Measurements from ENCODE around the gene ZHX3. TPM values are rescaled to one million over a fixed set of nuclear protein-coding genes. Genes with fewer than 3 reads are reported as not detected.

The ZHX3 gene
- total and polyA plus RNA-seq, 5 experiments from 2014 or later = 3.3 to 14.4 (median 10.4) TPM

DNA sequence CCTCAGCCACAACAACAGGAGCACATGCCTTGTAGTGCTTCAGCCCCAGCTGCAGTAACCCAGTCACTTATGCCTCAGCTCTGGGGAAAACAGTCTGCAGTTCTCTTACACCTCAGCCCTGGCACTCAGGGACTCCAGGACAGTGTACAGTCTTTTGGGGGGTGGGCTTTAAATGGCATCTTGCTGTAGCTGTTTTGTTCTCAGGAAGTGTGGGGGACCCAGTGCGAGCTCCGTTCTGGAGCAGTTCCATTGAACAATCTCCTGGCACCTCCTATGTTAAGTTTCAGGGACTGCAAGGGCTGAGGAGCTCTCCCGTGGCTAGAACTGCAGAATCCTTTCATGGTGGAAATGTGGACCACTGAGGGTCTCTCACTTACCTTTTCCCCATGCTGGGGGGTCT is 125.0 kb downstream of the ZHX3 start:
- H3K4me3 Mint-ChIP-seq = no peak overlapping the region
- peak overlapping the region in 1 of 10 donors; percentile 29 for H3K27ac Mint-ChIP-seq
- H3K36me3 Mint-ChIP-seq = peaks cover 11 to 20% (median 17%) of the 10 kb centered on the region in 3 donors
- H3K4me1 Mint-ChIP-seq = peaks cover 1 to 19% (median 9%) of the 10 kb centered on the region in 4 donors
- no peak for DNase-seq
- POLR2A ChIA-PET = no interaction called here
- no peak for ATAC-seq
- H3K9me3 Mint-ChIP-seq = peaks cover 0 to 19% (median 12%) of the 10 kb centered on the region in 9 donors
- no peaks in the 10 kb centered on the region for H3K27me3 Mint-ChIP-seq

GRCh38 chr20:41191562-41192500 is 125.7 kb downstream of the ZHX3 start:
- Mint-ChIP-seq H3K27me3 (no peaks in the 10 kb centered on the region), H3K36me3 (peaks cover 8 to 20% (median 17%) of the 10 kb centered on the region in 3 donors), H3K27ac (peak overlapping the region in 1 of 10 donors; percentile 29), H3K4me3 (no peak overlapping the region), H3K4me1 (peaks cover 1 to 17% (median 9%) of the 10 kb centered on the region in 4 donors), H3K9me3 (peaks cover 0 to 19% (median 12%) of the 10 kb centered on the region in 9 donors)
- POLR2A ChIA-PET = interaction anchor here (1.1 kb wide), 1 partner anchor 35 kb away, joined by 5 read pairs; no protein-coding TSS in a partner anchor
- ATAC-seq (no peak), DNase-seq (no peak)

- Mint-ChIP-seq H3K27ac (peak overlapping the region in 1 of 10 donors; percentile 24), H3K27me3 (no peaks in the 10 kb centered on the region), H3K4me3 (peak overlapping the region in 1 of 10 donors; percentile 29), H3K4me1 (peaks cover 1 to 21% (median 6%) of the 10 kb centered on the region in 4 donors), H3K36me3 (peaks cover 6 to 15% (median 12%) of the 10 kb centered on the region in 3 donors), H3K9me3 (peaks cover 0 to 19% (median 12%) of the 10 kb centered on the region in 9 donors)
- POLR2A ChIA-PET = interaction anchor here (0.6 kb wide), 1 partner anchor 45 kb away, joined by 3 read pairs; no protein-coding TSS in a partner anchor
- ATAC-seq = no peak
- no peak for DNase-seq
Measured at GRCh38 chr20:41187668-41188067, 129.9 kb downstream of the ZHX3 start.

GRCh38 chr20:41185013-41185757 is 132.3 kb downstream of the ZHX3 start:
- H3K27ac Mint-ChIP-seq = peak overlapping the region in 8 of 10 donors; percentile 3 to 85 (median 54)
- peak in 1 of 10 donors; percentile 7 for DNase-seq
- H3K27me3 Mint-ChIP-seq = no peaks in the 10 kb centered on the region
- H3K4me1 Mint-ChIP-seq = peaks cover 4 to 41% (median 16%) of the 10 kb centered on the region in 4 donors
- peaks cover 0 to 2% (median 0%) of the 10 kb centered on the region in 9 donors for H3K9me3 Mint-ChIP-seq
- ATAC-seq = no peak
- no peak overlapping the region for H3K4me3 Mint-ChIP-seq
- POLR2A ChIA-PET = no interaction called here
- H3K36me3 Mint-ChIP-seq = peaks cover 0 to 5% (median 2%) of the 10 kb centered on the region in 3 donors

DNA sequence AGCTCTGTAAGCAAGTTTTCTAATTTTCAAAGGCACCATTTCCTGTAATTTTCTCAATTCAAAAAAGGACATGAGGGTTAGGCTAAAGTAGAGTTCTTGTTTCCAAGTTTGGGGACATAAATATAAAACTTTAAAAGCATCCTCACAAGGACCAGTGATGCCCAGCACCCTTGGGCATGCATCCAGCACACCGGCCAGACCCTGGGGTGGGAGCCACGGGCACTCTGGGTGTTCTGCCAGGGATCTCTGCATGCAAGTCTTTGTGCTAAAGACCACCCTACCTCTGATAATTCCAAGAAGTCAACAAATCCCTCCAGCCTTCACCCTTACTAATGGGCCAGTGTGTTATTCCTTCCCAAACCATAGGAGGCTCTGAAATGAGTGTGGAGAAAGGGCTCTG is 133.7 kb downstream of the ZHX3 start:
- no peaks in the 10 kb centered on the region for H3K27me3 Mint-ChIP-seq
- peaks cover 4 to 44% (median 18%) of the 10 kb centered on the region in 4 donors for H3K4me1 Mint-ChIP-seq
- POLR2A ChIA-PET = interaction anchor here (0.9 kb wide), 1 partner anchor 16 kb away, joined by 3 read pairs; no protein-coding TSS in a partner anchor
- H3K9me3 Mint-ChIP-seq = no peaks in the 10 kb centered on the region
- H3K27ac Mint-ChIP-seq = peak overlapping the region in 8 of 10 donors; percentile 22 to 85 (median 74)
- no peak overlapping the region for H3K4me3 Mint-ChIP-seq
- ATAC-seq (no peak), DNase-seq (peak in 1 of 10 donors; percentile 5)
- peaks cover 0 to 3% (median 0%) of the 10 kb centered on the region in 3 donors for H3K36me3 Mint-ChIP-seq

GRCh38 chr20:41183391-41183790 is 134.1 kb downstream of the ZHX3 start:
- Mint-ChIP-seq H3K36me3 (peaks cover 0 to 4% (median 0%) of the 10 kb centered on the region in 3 donors), H3K4me1 (peaks cover 4 to 44% (median 19%) of the 10 kb centered on the region in 4 donors), H3K27ac (peak overlapping the region in 8 of 10 donors; percentile 4 to 85 (median 61)), H3K27me3 (no peaks in the 10 kb centered on the region), H3K9me3 (no peaks in the 10 kb centered on the region), H3K4me3 (no peak overlapping the region)
- POLR2A ChIA-PET = interaction anchor here (0.9 kb wide), 1 partner anchor 16 kb away, joined by 3 read pairs; no protein-coding TSS in a partner anchor
- no peak for ATAC-seq
- DNase-seq = no peak

DNA sequence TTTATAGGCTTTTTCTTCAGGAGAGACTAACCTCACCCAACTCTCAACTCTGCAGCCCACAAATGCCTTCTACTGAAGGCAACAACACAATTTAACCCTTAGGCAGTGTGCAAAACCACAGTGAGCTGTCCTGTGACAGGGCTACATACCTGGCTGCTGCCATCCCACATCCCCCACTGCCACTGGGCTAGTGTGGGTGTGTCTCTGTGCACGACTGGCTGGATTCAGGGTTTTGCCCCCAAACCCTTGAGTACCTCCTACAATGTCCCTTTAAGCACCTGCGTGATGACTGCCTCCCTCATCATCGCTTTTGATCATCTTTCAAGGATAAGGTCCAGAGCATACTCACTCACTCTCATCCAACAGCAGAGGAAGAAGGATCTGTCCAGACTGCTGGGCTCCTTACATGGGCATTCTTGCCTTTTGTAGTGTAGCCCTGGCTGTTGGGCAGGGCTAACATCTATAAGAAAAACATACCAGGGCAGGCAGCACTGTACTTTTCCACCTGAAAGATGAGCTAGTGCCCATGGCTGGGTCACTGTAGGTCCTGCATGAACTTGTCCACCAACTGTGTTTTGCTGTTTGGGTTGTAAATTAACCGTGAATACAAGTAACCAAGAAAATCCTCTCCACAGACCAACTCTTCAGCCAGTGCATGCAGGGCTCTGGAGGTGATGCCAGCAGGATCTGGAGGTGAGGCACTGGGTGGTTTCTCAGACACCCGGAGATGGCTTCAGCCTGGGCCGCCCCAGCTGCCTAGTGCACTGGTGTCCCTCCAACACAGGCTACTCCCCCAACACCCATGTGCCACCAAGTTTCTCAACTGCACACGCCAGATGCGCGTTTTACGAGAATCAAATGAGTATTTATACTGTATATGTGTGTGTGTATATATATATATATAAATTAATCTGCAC is 135.0 kb downstream of the ZHX3 start:
- no peak for DNase-seq
- ATAC-seq = no peak
- H3K27me3 Mint-ChIP-seq = no peaks in the 10 kb centered on the region
- peak overlapping the region in 2 of 10 donors; percentile 2 to 35 for H3K4me3 Mint-ChIP-seq
- POLR2A ChIA-PET = interaction anchor here (1.4 kb wide), 1 partner anchor 26 kb away, joined by 5 read pairs; no protein-coding TSS in a partner anchor
- H3K36me3 Mint-ChIP-seq = peaks cover 0 to 12% (median 0%) of the 10 kb centered on the region in 3 donors
- no peaks in the 10 kb centered on the region for H3K9me3 Mint-ChIP-seq
- peaks cover 4 to 44% (median 20%) of the 10 kb centered on the region in 4 donors for H3K4me1 Mint-ChIP-seq
- H3K27ac Mint-ChIP-seq = peak overlapping the region; percentile 70 to 90 (median 87)

- Mint-ChIP-seq H3K27ac (peak overlapping the region; percentile 73 to 92 (median 86)), H3K4me3 (no peak overlapping the region), H3K4me1 (peaks cover 4 to 47% (median 20%) of the 10 kb centered on the region in 4 donors), H3K27me3 (no peaks in the 10 kb centered on the region), H3K36me3 (peaks cover 0 to 16% (median 0%) of the 10 kb centered on the region in 3 donors), H3K9me3 (no peaks in the 10 kb centered on the region)
- ATAC-seq = no peak
- peak in 1 of 10 donors; percentile 5 for DNase-seq
- POLR2A ChIA-PET = interaction anchor here (1.4 kb wide), 1 partner anchor 25 kb away, joined by 5 read pairs; no protein-coding TSS in a partner anchor
Measured at GRCh38 chr20:41181567-41181966, 136.0 kb downstream of the ZHX3 start.

DNA sequence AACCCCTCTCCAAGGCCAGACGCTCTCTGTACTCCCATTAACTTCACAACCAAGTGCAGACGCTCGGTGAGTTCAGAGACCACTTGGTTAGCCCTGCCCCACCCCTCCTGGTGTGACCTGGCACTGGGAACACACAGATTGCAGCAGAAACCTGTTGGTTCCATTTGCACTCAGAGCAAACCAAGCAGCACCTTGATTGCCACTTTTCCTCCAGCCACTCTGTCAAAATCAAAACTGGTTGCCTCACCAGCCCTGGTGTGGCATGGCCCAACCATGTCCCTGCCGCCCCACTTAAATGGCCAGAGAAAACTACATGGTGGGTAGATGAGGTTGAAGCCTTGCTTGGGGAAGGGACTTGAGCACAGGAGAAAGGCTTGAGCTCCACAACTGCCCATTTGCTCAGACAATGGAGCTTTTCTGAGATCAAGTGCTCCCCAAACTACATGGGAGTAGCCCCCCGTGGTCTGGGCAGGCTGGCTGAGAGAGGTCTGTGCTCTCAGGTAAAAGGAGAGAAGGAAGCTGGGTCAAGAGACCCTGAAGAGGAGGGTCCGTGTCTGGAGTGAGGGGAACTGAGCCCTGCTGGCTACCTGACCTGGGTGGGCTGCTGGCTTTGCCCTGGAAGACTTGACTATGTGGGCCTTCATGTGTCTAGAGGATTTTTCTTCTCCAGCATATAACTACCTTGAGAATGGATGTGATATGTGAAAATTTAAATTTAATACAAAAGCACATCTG is 136.8 kb downstream of the ZHX3 start:
- Mint-ChIP-seq H3K4me3 (no peak overlapping the region), H3K36me3 (peaks cover 0 to 24% (median 0%) of the 10 kb centered on the region in 3 donors), H3K27me3 (no peaks in the 10 kb centered on the region), H3K4me1 (peaks cover 7 to 46% (median 22%) of the 10 kb centered on the region in 4 donors), H3K9me3 (no peaks in the 10 kb centered on the region), H3K27ac (peak overlapping the region; percentile 67 to 92 (median 84))
- no peak for ATAC-seq
- DNase-seq = peak in 1 of 10 donors; percentile 6
- POLR2A ChIA-PET = interaction anchor here (1.2 to 1.4 kb wide), 3 partner anchors 11 to 42 kb away, joined by 3 to 5 read pairs (median 4); no protein-coding TSS in a partner anchor

GRCh38 chr20:41179961-41180360 is 137.6 kb downstream of the ZHX3 start:
- no peaks in the 10 kb centered on the region for H3K9me3 Mint-ChIP-seq
- DNase-seq = peak in 1 of 10 donors; percentile 6
- H3K27ac Mint-ChIP-seq = peak overlapping the region in 9 of 10 donors; percentile 67 to 86 (median 84)
- POLR2A ChIA-PET = interaction anchor here (1.2 to 1.4 kb wide), 2 partner anchors 10 to 42 kb away, joined by 3 to 4 read pairs; no protein-coding TSS in a partner anchor
- no peak for ATAC-seq
- H3K4me3 Mint-ChIP-seq = no peak overlapping the region
- peaks cover 0 to 30% (median 0%) of the 10 kb centered on the region in 3 donors for H3K36me3 Mint-ChIP-seq
- peaks cover 8 to 42% (median 24%) of the 10 kb centered on the region in 4 donors for H3K4me1 Mint-ChIP-seq
- H3K27me3 Mint-ChIP-seq = no peaks in the 10 kb centered on the region
